Measurements from ENCODE around the gene CEACAM7. TPM values are rescaled to one million over a fixed set of nuclear protein-coding genes. Genes with fewer than 3 reads are reported as not detected.
"Not testable (repeated sequence)": the region's sequence is repeated elsewhere in the genome, so short reads cannot be mapped to it uniquely, and the experiment has no call there.

Gene CEACAM7
- total RNA-seq, 1 experiment from 2014 or later, result not detected

DNA sequence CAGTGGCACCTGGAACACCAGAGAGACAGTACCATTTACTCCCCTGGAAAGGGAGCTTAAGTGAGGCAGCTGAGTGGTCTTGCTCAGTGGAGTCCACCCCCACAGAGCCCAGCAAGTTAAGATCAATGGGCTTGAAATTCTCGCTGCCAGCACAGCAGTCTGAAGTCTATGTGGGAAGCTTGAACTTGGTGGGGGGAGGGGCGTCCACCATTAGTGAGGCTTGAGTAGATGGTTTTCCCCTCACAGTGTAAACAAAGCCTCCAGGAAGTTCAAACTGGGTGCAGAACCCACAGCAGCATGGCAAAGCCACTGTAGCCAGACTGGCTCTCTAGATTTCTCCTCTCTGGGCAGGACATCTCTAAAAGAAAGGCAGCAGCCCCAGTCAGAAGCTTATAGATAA, 30.9 kb downstream of the CEACAM7 start:
- no peak overlapping the region for H2BK120ac ChIP-seq (ENCODE audit: low read depth, low read length, poor library complexity, severe bottlenecking)
- no peaks in the 10 kb centered on the region for H3K23me2 ChIP-seq (ENCODE audit: insufficient read length, low read depth, low read length, poor library complexity, severe bottlenecking)
- H2BK5ac ChIP-seq (ENCODE audit: insufficient read length, low read length), result no peak overlapping the region
- H3K79me2 ChIP-seq (ENCODE audit: insufficient read depth, low read length), result no peaks in the 10 kb centered on the region
- no peak overlapping the region for H3K4ac ChIP-seq (ENCODE audit: low read depth, low read length)
- H3K23ac ChIP-seq (ENCODE audit: insufficient read length, low read depth, low read length), result no peak overlapping the region
- WGBS (ENCODE audit: extremely low coverage, insufficient read length, low lambda C conversion rate), result no CpG with 5 or more reads among the region's 2 CpGs
- no peak overlapping the region for H3K4me2 ChIP-seq (ENCODE audit: insufficient read depth, insufficient read length, low read length)
- H2AFZ ChIP-seq (ENCODE audit: low read length), result no peak overlapping the region
- no peak overlapping the region for H3K9ac ChIP-seq (ENCODE audit: extremely low read depth, insufficient read length, low read length)
- H3K9me3 Mint-ChIP-seq, result peaks cover 85 to 98% of the 10 kb centered on the region in 2 experiments
- no peak overlapping the region for H2BK15ac ChIP-seq (ENCODE audit: low read depth, low read length)
- peaks cover 3% of the 10 kb centered on the region for H3K27me3 Mint-ChIP-seq (ENCODE audit: low read depth)
- H4K8ac ChIP-seq (replicated peaks; ENCODE audit: insufficient read length, low read depth, low read length), result no peak overlapping the region
- H3K14ac ChIP-seq (ENCODE audit: insufficient read depth, low read length), result no peak overlapping the region
- H3K4me1 ChIP-seq (ENCODE audit: insufficient read depth, low read length), result no peaks in the 10 kb centered on the region
- no peak overlapping the region for H2BK20ac ChIP-seq (ENCODE audit: low read depth, low read length, poor library complexity, severe bottlenecking)
- no peaks in the 10 kb centered on the region for H3K79me1 ChIP-seq (ENCODE audit: insufficient read depth, low read depth, low read length, poor library complexity, severe bottlenecking)
- no peaks in the 10 kb centered on the region for H3K27me3 ChIP-seq (ENCODE audit: insufficient read depth, low read length)
- H4K91ac ChIP-seq (ENCODE audit: insufficient read length, low read depth, low read length), result no peak overlapping the region
- DNase-seq, result no peak
- H3K56ac ChIP-seq (ENCODE audit: insufficient read length, low read depth, low read length), result no peak overlapping the region
- no peak overlapping the region for H3K18ac ChIP-seq (ENCODE audit: insufficient read length, low read depth, low read length)
- no peaks in the 10 kb centered on the region for H3K4me1 Mint-ChIP-seq
- no peak overlapping the region for H2AK5ac ChIP-seq (ENCODE audit: insufficient read length, low read length)
- H3K27ac Mint-ChIP-seq, result no peak overlapping the region
- H3K4me3 Mint-ChIP-seq, result no peak overlapping the region
- TF ChIP-seq, protein P1, sequence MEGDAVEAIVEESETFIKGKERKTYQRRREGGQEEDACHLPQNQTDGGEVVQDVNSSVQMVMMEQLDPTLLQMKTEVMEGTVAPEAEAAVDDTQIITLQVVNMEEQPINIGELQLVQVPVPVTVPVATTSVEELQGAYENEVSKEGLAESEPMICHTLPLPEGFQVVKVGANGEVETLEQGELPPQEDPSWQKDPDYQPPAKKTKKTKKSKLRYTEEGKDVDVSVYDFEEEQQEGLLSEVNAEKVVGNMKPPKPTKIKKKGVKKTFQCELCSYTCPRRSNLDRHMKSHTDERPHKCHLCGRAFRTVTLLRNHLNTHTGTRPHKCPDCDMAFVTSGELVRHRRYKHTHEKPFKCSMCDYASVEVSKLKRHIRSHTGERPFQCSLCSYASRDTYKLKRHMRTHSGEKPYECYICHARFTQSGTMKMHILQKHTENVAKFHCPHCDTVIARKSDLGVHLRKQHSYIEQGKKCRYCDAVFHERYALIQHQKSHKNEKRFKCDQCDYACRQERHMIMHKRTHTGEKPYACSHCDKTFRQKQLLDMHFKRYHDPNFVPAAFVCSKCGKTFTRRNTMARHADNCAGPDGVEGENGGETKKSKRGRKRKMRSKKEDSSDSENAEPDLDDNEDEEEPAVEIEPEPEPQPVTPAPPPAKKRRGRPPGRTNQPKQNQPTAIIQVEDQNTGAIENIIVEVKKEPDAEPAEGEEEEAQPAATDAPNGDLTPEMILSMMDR (conservative IDR thresholded peaks at IDR 0.05), result no peak
- H4K20me1 ChIP-seq (ENCODE audit: control insufficient read depth, insufficient read depth, insufficient read length), result no peaks in the 10 kb centered on the region
- H4K5ac ChIP-seq (ENCODE audit: insufficient read length, low read depth, low read length), result no peak overlapping the region
- H3K9me3 ChIP-seq (ENCODE audit: control insufficient read depth, low read depth, low read length), result peaks cover 32% of the 10 kb centered on the region
- H2BK12ac ChIP-seq (ENCODE audit: insufficient read length, low read depth, low read length), result no peak overlapping the region
- no peak overlapping the region for H3T11ph ChIP-seq (ENCODE audit: low read length)
- H3K36me3 Mint-ChIP-seq (ENCODE audit: insufficient read depth in 1 of 3, low read depth in 3 of 3), result peaks cover 0 to 44% (median 4%) of the 10 kb centered on the region in 3 experiments; a peak in 3 of 7 replicates
- no peak overlapping the region for H3K27ac ChIP-seq (ENCODE audit: insufficient read length, low read depth, low read length)

DNA sequence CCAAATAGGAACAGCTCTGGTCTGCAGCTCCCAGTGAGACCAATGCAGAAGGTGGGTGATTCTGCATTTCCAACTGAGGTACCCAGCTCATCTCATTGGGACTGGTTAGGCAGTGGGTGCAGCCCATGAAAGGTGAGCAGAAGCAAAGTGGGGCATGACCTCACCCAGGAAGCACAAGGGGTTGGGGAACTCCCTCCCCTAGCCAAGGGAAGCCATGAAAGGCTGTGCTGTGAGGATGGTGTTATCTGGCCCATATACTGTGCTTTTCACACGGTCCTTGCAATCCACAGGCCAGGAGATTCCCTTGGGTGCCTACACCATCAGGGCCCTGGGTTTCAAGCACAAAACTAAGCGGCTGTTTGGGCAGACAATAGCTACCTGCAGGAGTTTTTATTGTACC, 31.3 kb downstream of the CEACAM7 start:
- not testable (repeated sequence) for H3K4me1 ChIP-seq (ENCODE audit: insufficient read depth, low read length); H3K79me1 ChIP-seq (ENCODE audit: insufficient read depth, low read depth, low read length, poor library complexity, severe bottlenecking); H3K23ac ChIP-seq (ENCODE audit: insufficient read length, low read depth, low read length); H3K27me3 ChIP-seq (ENCODE audit: insufficient read depth, low read length); H3K4me1 Mint-ChIP-seq; H3K9ac ChIP-seq (ENCODE audit: extremely low read depth, insufficient read length, low read length); H4K20me1 ChIP-seq (ENCODE audit: control insufficient read depth, insufficient read depth, insufficient read length); H3K4ac ChIP-seq (ENCODE audit: low read depth, low read length); H3K4me2 ChIP-seq (ENCODE audit: insufficient read depth, insufficient read length, low read length); H3K18ac ChIP-seq (ENCODE audit: insufficient read length, low read depth, low read length); H3T11ph ChIP-seq (ENCODE audit: low read length); H4K5ac ChIP-seq (ENCODE audit: insufficient read length, low read depth, low read length); H2BK12ac ChIP-seq (ENCODE audit: insufficient read length, low read depth, low read length); H2BK20ac ChIP-seq (ENCODE audit: low read depth, low read length, poor library complexity, severe bottlenecking); H2BK120ac ChIP-seq (ENCODE audit: low read depth, low read length, poor library complexity, severe bottlenecking); H3K27ac Mint-ChIP-seq; H3K27me3 Mint-ChIP-seq (ENCODE audit: low read depth); H2BK15ac ChIP-seq (ENCODE audit: low read depth, low read length); DNase-seq; H3K4me3 Mint-ChIP-seq; H2AFZ ChIP-seq (ENCODE audit: low read length); H3K27ac ChIP-seq (ENCODE audit: insufficient read length, low read depth, low read length); H3K14ac ChIP-seq (ENCODE audit: insufficient read depth, low read length); H4K8ac ChIP-seq (replicated peaks; ENCODE audit: insufficient read length, low read depth, low read length); H4K91ac ChIP-seq (ENCODE audit: insufficient read length, low read depth, low read length); H2BK5ac ChIP-seq (ENCODE audit: insufficient read length, low read length); H2AK5ac ChIP-seq (ENCODE audit: insufficient read length, low read length); H3K79me2 ChIP-seq (ENCODE audit: insufficient read depth, low read length); H3K56ac ChIP-seq (ENCODE audit: insufficient read length, low read depth, low read length); H3K23me2 ChIP-seq (ENCODE audit: insufficient read length, low read depth, low read length, poor library complexity, severe bottlenecking)
- WGBS (ENCODE audit: extremely low coverage, insufficient read length, low lambda C conversion rate), result no CpG with 5 or more reads among the region's 2 CpGs
- Mint-ChIP-seq H3K36me3 (ENCODE audit: insufficient read depth in 1 of 3, low read depth in 3 of 3) (peaks cover 0 to 43% (median 4%) of the 10 kb centered on the region in 3 experiments; a peak in 3 of 7 replicates), H3K9me3 (peaks cover 84 to 97% of the 10 kb centered on the region in 2 experiments)
- H3K9me3 ChIP-seq (ENCODE audit: control insufficient read depth, low read depth, low read length), result peaks cover 36% of the 10 kb centered on the region
